Activated CD4-positive, alpha-beta T cell treated with anti-CD3 and anti-CD28 coated beads for 24 hours (primary cell): Measurements from ENCODE around the gene FSTL4.

Source experiments
- DNase-seq, 2 donors: peaks; one replicate each; pipeline ENCODE4 v3.0.0-alpha.2; 2020; ENCODE audit warnings: low read depth in 2 of 2

FSTL4 gene

GRCh38 chr5:133514456-133514855, 97.9 kb downstream of the FSTL4 start:
- DNase-seq = no peak

DNA sequence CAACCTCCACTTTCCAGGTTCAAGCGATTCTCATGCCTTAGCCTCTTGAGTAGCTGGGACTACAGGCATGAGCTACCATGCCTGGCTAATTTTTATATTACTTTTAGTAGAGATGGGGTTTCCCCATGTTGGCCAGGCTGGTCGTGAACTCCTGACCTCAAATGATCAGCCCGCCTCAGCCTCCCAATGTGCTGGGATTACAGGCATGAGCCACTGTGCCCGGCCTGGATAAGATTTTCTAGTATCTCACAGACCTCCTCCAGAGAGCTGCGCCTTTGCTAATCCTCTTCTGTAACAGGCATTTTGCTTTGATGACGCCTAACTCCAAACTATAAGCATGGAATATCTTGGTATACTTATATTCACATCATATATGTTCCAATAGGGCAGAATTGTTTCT, 99.4 kb downstream of the FSTL4 start:
- no peak for DNase-seq

- DNase-seq = no peak
Measured at GRCh38 chr5:133511653-133512235, 100.6 kb downstream of the FSTL4 start.

GRCh38 chr5:133510634-133511262, 101.6 kb downstream of the FSTL4 start:
- no peak for DNase-seq

DNA sequence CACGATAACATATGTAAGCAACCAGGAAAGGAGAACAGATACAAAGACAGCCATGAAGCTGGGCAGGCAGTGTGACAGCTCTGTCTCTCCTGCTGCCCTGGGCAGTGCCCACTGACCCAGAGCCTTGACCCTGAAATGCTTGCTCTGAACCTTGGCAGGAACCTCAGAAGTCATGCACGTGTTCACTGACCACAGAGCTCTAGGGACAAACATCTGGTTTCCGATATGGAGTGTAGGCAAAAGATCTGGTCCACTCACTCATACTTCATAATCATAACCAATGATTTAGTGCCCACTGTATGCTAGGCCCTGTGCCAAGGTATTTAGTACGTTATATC, 102.6 kb downstream of the FSTL4 start:
- no peak for DNase-seq

DNA sequence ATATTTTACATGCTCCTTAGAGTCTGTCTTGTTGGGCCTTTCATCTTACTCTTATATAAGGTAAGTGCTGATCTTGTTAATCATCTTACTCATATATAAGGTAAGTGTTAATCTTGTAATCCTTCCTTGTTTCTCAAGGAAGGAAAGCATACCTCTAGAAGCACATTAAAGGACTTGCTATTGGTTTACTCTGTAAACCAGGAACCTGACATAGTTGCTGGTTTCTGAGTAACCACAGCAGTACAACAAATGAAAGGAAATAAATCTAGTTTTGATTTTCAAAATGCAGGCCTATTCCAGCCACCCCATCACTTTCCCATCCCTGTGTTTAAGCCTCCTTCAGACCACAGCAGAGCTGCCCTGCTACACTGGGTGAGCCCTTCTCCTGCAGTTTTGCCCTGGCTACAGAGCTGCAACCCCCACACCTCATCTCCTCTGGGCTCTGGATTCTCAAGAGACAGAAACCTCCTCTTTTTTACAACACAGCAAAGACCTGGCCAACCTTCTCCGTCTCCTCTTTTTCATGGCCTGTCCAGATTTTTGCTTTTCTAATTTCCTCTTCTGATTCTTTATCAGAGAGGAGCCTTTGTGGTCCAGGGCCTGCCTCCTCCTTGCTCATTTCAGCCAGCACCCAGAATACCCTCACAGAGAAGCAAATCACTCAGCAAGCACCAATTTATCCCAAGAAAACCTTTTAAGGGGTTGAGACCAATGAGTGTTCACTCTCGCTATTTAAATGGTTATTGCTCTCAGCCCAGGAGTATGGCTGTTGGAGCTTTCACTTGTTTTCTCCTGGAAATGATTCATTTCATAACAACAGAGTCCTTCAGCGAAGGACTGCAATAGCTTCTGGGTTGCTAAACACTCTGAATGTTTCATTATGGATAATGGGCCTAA, 103.2 kb downstream of the FSTL4 start:
- no peak for DNase-seq

GRCh38 chr5:133508331-133508730, 104.0 kb downstream of the FSTL4 start:
- DNase-seq = no peak

GRCh38 chr5:133506181-133506580, 106.2 kb downstream of the FSTL4 start:
- no peak for DNase-seq

GRCh38 chr5:133503511-133503910, 108.8 kb downstream of the FSTL4 start:
- no peak for DNase-seq

DNA sequence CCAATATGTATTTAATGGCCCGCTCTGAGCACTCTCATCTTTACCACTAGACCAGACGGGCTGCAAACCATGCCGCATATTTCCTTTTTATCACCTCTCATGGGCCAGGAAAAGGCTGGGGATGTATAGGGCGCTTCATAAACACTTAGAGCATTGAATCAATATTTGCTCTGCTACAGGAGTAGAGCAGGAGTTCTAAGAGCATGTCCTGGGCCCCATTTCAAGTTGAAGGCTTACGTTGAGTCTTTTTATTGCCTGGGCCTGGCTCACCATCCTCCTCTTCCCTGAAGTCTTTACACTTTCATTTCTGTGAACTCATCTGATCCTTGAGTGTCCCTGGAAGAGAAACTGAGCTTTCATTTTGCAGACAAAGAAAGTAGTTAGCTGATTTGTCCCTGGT, 112.4 kb downstream of the FSTL4 start:
- DNase-seq = no peak

- no peak for DNase-seq
Measured at GRCh38 chr5:133497608-133498348, 114.6 kb downstream of the FSTL4 start.

DNA sequence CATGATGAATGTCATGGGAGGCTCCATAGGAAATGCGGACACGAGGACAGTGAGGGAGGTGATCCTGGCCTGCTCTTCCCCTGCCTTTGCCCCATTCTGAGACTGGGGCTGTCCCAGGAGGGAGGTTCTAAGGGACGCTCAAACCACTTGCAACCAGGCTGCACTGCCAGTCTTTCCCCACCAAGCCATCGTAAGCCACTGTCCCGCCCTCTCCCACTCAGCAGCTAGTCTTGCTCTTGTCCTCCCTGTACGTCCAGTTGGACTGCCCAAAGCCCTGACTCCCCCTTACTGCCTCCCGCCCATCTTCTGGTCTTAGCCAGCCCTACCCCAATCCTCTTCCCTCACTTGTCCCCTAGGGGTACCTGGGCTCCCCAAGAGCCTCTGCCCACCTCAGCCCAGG, 115.7 kb downstream of the FSTL4 start:
- no peak for DNase-seq

GRCh38 chr5:133494923-133495246, 117.5 kb downstream of the FSTL4 start:
- DNase-seq = no peak

- DNase-seq = no peak
Measured at GRCh38 chr5:133494232-133494922, 118.0 kb downstream of the FSTL4 start.

DNA sequence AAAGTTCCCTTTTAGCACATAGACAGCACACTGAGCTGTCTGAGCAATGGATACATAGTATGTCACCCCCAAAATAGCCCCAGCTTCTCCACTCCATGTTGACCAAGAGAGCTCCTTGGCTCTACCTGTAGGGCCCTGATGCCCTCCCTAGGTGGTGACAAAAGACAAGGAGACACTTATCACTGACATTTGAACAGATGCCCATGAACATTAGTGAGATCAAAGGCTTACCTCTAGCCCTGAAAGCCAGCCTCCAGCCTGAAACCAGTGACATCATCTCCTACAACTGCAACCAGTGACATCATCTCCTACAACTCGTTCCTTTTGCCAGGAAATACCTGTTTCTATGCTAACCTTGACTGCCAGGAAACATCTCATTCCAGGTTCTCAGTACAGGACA, 122.7 kb downstream of the FSTL4 start:
- DNase-seq = no peak

DNA sequence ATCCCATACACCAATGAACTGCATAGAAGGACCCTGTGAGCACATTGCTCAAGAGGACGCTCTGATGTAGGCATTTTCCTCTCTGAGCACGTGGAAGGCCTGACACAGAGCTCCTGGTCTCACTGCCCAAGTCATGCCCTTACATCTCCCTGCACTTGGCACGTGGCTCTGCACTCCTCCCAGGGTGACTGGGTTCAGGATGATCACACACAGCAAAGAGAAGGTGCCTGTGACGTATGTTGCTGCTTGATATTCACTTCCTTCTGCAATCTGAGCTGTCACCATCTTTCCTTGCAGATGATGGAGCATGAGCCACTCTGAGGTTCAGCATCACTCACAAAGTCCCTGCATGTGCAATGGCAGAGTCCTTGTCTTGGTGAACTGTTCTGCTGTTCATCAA, 125.2 kb downstream of the FSTL4 start:
- no peak for DNase-seq

- DNase-seq = no peak
Measured at GRCh38 chr5:133485468-133485867, 126.9 kb downstream of the FSTL4 start.

GRCh38 chr5:133483406-133484090, 128.8 kb downstream of the FSTL4 start:
- no peak for DNase-seq

- DNase-seq = no peak
Measured at GRCh38 chr5:133482028-133482427, 130.3 kb downstream of the FSTL4 start.

DNA sequence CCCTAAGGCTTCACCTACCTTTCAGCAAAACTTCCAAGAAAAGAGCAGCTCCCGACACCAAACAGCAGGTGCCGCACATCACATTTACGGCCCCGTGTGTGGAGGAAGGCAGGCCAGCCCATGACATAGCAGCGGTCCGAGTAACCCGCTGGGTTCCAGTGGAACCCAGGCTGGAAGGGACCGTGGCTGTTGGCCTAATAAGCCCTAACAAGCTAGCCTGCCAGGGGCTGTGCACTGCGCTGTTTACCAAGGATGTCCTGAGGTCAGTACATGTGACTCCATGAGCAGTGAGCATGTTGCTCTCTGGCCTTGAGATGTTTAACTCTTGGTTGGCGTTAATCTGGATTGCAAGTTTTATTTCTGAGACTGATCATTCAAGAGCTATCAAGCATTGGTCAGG, 131.5 kb downstream of the FSTL4 start:
- DNase-seq = no peak

DNA sequence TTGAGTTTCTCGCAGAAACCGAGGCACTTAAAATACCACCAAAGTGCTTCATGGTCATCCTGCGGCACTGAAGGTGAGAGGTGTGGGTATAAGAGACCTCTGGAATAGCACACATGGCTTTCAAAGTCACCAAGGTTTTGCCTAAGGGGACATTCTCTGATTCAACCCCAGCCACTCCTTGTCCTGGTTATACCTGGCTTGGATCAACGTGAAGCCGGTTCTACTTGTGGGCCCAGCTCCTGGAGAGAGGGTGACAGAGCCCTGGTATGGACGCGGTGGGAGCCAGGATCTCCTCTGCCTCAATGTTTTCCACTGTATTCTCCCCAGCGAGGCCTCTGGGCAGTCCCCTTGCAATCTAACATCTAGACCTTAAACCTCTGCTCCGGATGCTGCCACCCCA, 132.0 kb downstream of the FSTL4 start:
- DNase-seq = no peak
